AG04450 (cell line): ENCODE results near the gene D2HGDH. TPM values are rescaled to one million over a fixed set of nuclear protein-coding genes. Genes with fewer than 3 reads are reported as not detected.

ENCODE experiments used
- CTCF ChIA-PET: fragments of 300-600, 350-600 bp; formaldehyde crosslinking; extraction: SDS; loops from one replicate; lab custom pipeline; 2022; ENCODE audit warnings: antibody characterized with exemption, inconsistent platforms; lab: Charles Lee
- POLR2A ChIA-PET: fragments of 350-600 bp; formaldehyde crosslinking; extraction: SDS; loops from one replicate; lab custom pipeline; 2021; ENCODE audit warnings: antibody characterized with exemption, inconsistent platforms; lab: Yijun Ruan, JAX
- DNase-seq: peaks from one replicate; pipeline ENCODE4 v3.0.0-alpha.2; 2011; ENCODE audit warnings: low read depth, low spot score
- H3K27ac ChIP-seq: one replicate; pipeline ENCODE4 v1.5.1; 2012; ENCODE audit warnings: low read depth, low read length, control low read depth
- H3K27me3 ChIP-seq: one replicate; pipeline ENCODE4 v1.6.0; 2012; ENCODE audit warnings: low read length; ENCODE audit not compliant: control insufficient read depth, insufficient read depth
- H3K4me3 ChIP-seq: 2 replicates; pipeline ENCODE4 v1.5.1; 2011; ENCODE audit warnings: mild to moderate bottlenecking, low read depth, low read length, control low read depth
- H3K9me3 ChIP-seq: 2 replicates; pipeline ENCODE4 v1.5.1; 2012; ENCODE audit warnings: low read length; ENCODE audit not compliant: control insufficient read depth, insufficient read depth
- polyA plus RNA-seq: library from polyadenylated mRNA; depleted of rRNA; stranded (reverse); fragments of >200 nt; gene quantifications from 2 replicates; pipeline ENCODE4 v1.2.3, GENCODE V29; 2011
- TF ChIP-seq, protein P1 (sequence below): IDR thresholded peaks from 2 replicates; pipeline ENCODE4 v1.5.1; 2011; ENCODE audit warnings: low read depth, low read length, control low read depth, inconsistent platforms

Gene D2HGDH
- polyA plus RNA-seq, 1 experiment: 7.3 TPM

DNA sequence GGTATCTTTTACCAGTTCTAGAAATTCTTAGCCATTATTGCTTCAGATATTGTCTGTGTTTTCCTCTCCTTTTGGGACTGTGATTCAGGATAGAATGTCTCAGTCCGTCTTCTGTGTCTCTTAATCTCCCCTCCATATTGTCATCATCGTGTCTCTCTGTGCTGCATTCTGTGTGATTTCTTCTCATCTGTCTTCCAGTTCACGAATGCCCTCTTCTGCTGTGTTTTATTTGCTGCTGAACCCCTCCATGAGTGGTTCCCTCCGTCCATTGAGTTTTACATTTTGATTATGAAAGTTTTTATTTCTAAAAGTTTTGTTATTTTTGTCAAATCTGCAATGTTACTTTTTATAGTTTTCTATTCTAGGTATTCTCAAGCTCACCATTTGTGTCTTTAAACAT is 11.7 kb downstream of the D2HGDH start:
- CTCF ChIA-PET: no interaction called here
- POLR2A ChIA-PET: no interaction called here

DNA sequence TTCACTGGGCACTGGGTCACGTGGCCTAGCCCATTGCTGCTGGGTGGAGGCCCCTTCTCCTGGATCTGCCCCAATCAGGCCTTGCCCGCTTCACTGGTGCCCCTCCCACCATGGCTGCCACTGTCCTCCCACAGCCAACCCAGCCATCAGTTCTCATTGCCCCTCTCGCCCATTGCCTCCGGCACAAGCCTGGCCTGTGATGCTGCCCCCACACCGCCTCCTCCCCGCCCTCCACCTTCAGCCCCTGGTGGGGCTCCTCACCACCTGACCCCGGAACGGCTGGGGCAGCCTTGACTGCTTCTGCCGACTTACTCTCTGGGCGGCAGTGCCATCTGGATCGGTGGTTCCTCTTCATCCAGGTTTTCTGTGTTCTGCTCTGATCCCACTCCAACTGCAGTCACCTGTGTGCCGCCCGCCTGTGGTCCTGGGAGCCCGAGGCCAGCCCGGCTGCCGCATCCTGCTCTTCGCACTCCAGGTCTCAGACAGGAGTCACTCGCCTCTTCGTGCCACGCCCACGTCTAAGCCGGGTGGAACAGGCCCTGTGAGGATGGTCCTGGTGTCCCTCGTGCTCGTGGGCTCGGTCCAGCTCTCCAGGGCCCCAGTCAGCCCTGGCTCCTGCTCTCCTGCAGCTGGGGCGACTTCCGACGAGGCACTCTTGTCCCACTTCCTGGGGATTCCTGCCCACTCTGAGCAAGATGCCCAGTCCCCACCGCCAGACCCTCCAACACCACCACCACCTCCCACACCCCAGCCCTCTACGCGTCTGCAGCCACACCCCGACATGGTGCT is 14.2 kb downstream of the D2HGDH start:
- DNase-seq: no peak
- Histone ChIP-seq H3K9me3 (peaks cover 12% of the 10 kb centered on the region), H3K27ac (no peak overlapping the region), H3K27me3 (no peaks in the 10 kb centered on the region), H3K4me3 (no peak overlapping the region)
- ChIA-PET CTCF (no interaction called here), POLR2A (no interaction called here)
- TF ChIP-seq, protein P1, sequence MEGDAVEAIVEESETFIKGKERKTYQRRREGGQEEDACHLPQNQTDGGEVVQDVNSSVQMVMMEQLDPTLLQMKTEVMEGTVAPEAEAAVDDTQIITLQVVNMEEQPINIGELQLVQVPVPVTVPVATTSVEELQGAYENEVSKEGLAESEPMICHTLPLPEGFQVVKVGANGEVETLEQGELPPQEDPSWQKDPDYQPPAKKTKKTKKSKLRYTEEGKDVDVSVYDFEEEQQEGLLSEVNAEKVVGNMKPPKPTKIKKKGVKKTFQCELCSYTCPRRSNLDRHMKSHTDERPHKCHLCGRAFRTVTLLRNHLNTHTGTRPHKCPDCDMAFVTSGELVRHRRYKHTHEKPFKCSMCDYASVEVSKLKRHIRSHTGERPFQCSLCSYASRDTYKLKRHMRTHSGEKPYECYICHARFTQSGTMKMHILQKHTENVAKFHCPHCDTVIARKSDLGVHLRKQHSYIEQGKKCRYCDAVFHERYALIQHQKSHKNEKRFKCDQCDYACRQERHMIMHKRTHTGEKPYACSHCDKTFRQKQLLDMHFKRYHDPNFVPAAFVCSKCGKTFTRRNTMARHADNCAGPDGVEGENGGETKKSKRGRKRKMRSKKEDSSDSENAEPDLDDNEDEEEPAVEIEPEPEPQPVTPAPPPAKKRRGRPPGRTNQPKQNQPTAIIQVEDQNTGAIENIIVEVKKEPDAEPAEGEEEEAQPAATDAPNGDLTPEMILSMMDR: no peak

More for the DNA sequence above, 11.7 kb downstream of the D2HGDH start:
- Histone ChIP-seq H3K4me3 (no peak overlapping the region), H3K27ac (no peak overlapping the region), H3K9me3 (peaks cover 12% of the 10 kb centered on the region), H3K27me3 (no peaks in the 10 kb centered on the region)
- TF ChIP-seq, protein P1: no peak
- DNase-seq: no peak

DNA sequence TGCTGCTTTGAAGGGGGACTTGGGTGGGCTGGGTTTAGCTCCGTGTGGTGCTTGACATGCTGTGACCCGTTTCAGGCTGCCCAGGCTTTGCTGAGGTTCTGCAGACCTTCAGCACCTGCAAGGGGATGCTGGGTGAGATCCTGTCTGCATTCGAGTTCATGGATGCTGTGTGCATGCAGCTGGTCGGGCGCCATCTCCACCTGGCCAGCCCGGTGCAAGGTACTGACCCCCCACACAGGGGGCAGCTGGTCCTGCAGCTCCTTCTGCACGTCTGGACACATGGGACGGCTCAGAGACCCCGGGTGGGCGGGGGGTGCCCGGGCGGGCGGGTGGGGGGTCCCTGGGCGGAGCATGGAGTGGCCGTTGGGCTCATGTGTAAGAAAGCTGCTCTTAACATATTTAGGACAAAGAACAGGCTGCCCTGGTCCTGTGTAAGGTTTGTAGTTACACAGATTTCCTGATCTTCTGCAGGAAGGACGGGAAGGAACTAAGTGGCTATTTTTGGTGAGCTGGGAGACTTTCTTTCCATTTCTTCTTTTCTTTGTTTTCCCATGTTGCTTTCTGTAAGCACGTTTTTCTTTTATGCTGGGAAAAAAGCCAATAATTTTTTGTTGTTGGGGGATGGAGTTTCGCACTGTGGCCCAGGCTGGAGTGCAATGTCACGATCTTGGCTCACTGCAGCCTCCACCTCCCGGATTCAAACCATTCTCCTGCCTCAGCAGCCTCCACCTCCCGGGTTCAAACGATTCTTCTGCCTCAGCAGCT is 15.8 kb downstream of the D2HGDH start:
- DNase-seq: no peak
- no peak overlapping the region for H3K4me3 ChIP-seq
- TF ChIP-seq, protein P1: no peak
- ChIA-PET CTCF (interaction anchor here (1.0 kb wide), 1 partner anchor 12 kb away, joined by 4 read pairs; no protein-coding TSS in a partner anchor), POLR2A (no interaction called here)
- H3K27me3 ChIP-seq: no peaks in the 10 kb centered on the region
- no peak overlapping the region for H3K27ac ChIP-seq
- peaks cover 5% of the 10 kb centered on the region for H3K9me3 ChIP-seq

DNA sequence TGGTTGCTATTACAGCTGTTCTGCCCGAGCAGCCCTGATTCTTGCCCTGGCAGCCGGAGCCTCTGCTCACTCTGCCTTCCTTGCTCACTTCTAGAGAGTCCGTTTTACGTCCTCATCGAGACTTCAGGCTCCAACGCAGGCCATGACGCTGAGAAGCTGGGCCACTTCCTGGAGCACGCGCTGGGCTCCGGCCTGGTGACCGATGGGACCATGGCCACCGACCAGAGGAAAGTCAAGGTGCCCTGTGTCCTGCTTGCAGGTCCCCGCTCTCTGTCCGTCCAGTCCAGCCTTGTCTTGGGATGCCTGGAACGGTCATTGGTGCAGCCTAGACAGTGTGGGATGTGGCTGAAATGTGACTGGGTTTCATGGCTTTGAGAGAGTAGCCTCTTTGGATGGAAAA is 16.7 kb downstream of the D2HGDH start:
- POLR2A ChIA-PET: no interaction called here
- Histone ChIP-seq H3K4me3 (no peak overlapping the region), H3K9me3 (no peaks in the 10 kb centered on the region; the same call in none of the 2 replicates), H3K27ac (no peak overlapping the region), H3K27me3 (no peaks in the 10 kb centered on the region)
- DNase-seq: no peak
- TF ChIP-seq, protein P1: no peak
- CTCF ChIA-PET: no interaction called here

DNA sequence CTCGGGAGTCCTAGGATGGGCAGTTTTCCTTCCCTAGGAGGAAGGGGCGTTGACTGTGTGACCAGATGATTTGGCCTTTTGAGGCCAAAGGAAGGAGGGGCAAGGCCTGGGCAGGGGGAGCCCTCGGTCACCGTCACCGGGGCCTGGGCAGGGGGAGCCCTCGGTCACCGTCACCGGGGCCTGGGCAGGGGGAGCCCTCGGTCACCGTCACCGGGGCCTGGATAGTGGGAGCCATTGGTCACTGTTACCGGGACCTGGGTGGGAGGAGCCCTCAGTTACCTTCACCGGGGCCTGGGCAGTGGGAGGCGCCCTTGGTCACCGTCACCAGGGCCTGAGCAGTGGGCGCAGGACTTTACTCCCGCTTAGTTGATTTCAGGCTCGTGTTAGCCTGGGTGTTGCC is 17.3 kb downstream of the D2HGDH start:
- TF ChIP-seq, protein P1: no peak
- H3K27ac ChIP-seq: no peak overlapping the region
- H3K27me3 ChIP-seq: no peaks in the 10 kb centered on the region
- DNase-seq: no peak
- CTCF ChIA-PET: no interaction called here
- no peak overlapping the region for H3K4me3 ChIP-seq
- POLR2A ChIA-PET: no interaction called here
- no peaks in the 10 kb centered on the region; the same call in none of the 2 replicates for H3K9me3 ChIP-seq
